NCI-H2227 (cell line): Measurements from ENCODE around the gene BMP2K.
"Not testable (repeated sequence)": the region's sequence is repeated elsewhere in the genome, so short reads cannot be mapped to it uniquely, and the experiment has no call there.

ENCODE experiments used
- DNase-seq: peaks from one replicate; lab custom pipeline; 2025; ENCODE audit not compliant: unreplicated experiment; lab: John Stamatoyannopoulos, UW

Gene BMP2K

GRCh38 chr4:78787392-78788006 is 11.3 kb downstream of the BMP2K start:
- no peak for DNase-seq

- DNase-seq, result no peak
These were observed 12.1 kb downstream of the BMP2K start for GRCh38 chr4:78788007-78788889.

- DNase-seq, result not testable (repeated sequence)
These were observed 19.7 kb downstream of the BMP2K start for GRCh38 chr4:78795594-78796416.

GRCh38 chr4:78796526-78796925 is 20.4 kb downstream of the BMP2K start:
- DNase-seq, result no peak

DNA sequence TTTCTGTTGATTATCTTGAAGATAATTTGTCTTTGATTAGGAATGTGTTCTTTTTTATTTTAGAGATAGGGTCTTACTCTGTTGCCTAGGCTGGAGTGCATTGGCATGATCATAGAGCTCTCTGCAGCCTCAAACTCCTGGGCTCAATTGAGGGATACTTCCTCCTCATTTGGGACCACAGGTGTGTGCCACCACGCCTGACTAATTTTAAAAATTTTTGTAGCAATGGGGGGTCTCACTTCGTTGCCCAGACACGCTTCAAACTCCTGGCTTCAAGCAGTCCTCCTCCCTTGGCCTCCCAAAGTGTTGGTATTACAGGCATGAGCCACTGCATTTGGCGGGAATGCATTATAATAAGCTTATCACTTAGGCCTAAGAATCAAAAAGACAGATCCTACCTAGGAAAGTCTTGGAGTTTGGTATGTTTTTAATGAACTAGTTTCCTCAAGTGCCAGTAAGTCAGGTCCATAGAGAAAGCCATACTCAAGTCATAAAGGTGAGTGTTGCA is 21.7 kb downstream of the BMP2K start:
- no peak for DNase-seq

- no peak for DNase-seq
These were observed 23.7 kb downstream of the BMP2K start for GRCh38 chr4:78799551-78800495.

- no peak for DNase-seq
These were observed 24.8 kb downstream of the BMP2K start for GRCh38 chr4:78800965-78801364.

GRCh38 chr4:78803983-78804382 is 27.8 kb downstream of the BMP2K start:
- no peak for DNase-seq

DNA sequence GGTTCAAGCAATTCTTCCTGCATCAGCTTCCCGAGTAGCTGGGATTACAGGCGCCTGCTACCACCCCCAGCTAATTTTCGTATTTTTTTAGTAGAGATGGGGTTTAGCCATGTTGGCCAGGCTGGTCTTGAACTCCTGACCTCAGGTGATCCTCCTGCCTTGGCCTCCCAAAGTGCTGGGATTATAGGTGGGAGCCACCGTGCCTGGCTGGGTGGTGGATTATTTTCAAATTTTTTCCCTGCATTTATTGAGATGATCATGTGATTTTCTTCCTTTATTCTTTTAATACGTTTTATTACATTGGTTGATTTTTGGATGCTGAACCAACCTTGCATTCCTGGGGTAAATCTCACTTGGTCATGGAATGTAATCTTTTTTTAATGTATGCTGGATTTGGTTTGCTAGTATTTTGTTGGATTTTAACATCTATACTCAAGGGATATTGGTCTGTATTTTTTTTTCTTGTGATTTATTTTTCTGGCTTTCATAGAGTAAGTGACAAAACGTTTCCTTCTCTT is 30.9 kb downstream of the BMP2K start:
- DNase-seq, result no peak

DNA sequence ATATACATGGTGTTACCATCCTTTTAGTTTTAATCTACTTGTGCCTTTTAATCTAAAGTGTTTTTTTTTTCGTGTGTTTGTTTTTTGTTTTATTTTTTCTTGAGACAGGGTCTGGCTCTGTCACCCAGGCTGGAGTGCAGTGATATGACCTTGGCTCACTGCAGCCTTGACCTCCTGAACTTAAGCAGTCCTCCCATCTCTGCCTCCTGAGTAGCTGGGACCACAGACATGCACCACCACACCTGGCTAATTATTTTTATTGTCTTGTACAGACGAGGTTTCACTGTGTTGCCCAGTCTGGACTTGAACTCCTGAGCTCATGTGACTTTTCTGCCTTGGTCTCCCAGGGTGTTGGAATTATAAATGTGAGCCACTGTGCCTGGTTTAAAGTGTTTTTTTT is 33.1 kb downstream of the BMP2K start:
- no peak for DNase-seq

- no peak for DNase-seq
These were observed 34.0 kb downstream of the BMP2K start for GRCh38 chr4:78809928-78810835.

- no peak for DNase-seq
These were observed 34.9 kb downstream of the BMP2K start for GRCh38 chr4:78811034-78811433.

DNA sequence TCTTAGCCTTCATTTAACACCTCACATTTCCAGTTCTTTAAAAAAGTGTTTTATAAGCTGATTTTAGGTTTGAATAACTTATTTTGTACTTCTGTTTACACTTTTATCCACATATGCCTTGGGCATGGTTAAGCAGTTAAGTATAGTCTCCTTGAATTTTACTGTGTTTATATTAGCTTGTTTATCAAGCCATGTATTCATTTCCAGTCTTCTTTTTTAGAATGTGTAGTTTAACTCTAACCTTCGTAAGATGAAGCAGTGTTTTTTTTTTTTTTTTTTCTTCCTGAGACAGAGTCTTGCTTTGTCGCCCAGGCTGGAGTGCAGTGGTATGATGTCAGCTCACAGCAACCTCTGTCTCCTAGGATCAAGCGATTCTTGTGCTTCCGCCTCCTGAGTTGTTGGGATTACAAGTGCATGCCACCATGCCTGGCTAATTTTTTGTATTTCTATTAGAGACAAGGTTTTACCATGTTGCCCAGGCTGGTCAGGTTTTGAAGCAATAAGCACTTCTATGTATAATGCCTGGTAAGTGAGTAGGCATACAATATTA is 42.5 kb downstream of the BMP2K start:
- no peak for DNase-seq

DNA sequence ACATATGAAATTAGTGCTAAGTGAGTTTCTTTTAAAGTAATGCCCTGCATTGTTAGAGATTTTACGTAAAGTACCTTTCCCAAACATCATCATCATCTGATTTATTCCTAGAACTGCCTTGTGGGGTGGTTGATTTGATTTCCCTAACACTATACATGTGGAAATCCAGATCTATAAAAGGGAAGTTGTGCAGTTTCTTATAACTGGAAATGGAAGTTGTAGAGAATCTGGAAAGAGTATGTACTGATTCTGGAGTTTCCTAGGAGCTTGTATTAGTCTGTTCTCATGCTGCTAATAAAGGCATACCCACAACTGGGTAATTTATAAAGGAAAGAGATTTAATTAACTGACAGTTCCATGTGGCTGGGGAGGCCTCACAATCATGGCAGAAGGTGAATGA is 47.9 kb downstream of the BMP2K start:
- DNase-seq, result no peak

DNA sequence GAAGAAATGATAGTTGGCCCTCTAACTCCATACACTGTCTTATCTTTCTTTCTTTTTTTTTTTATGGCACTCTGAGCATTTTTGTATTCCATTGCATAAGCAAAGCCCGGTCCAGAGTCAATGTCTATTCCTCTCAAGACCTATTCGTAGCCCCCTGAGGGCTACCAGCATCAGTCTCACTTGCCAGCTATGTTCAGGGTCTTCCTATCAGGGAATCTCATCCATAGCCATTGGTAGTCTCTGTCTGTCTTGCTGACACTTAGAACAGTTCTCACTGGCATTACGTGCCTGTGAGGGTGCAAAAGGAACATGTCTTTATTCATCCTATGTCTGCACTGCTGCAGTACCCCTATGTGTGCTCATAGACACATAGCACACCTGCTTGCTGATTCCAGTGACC is 51.0 kb downstream of the BMP2K start:
- DNase-seq, result no peak

- DNase-seq, result no peak
These were observed 53.1 kb downstream of the BMP2K start for GRCh38 chr4:78829296-78829695.

- not testable (repeated sequence) for DNase-seq
These were observed 63.5 kb downstream of the BMP2K start for GRCh38 chr4:78839676-78840075.

- not testable (repeated sequence) for DNase-seq
These were observed 64.1 kb downstream of the BMP2K start for GRCh38 chr4:78840286-78840685.

- DNase-seq, result no peak
These were observed 69.3 kb downstream of the BMP2K start for GRCh38 chr4:78845472-78845871.
